Lower lobe of right lung (tissue), 2 donors: ENCODE results near the gene NACC2. TPM values are rescaled to one million over a fixed set of nuclear protein-coding genes. Genes with fewer than 3 reads are reported as not detected.

Experiments used
- ATAC-seq, 2 donors: fragments of 200-7000 bp; cut with Tn5 transposase; one replicate each; pipeline ENCODE4 v1.9.1; 2020 to 2022; ENCODE audit warnings: mild to moderate bottlenecking in 2 of 2, moderate library complexity in 2 of 2
- DNase-seq: peaks from one replicate; pipeline ENCODE4 v3.0.0-alpha.2; 2020
- H3K27ac ChIP-seq: fragments of 200-600 bp; one replicate; pipeline ENCODE4 v1.8.0; 2022
- H3K27me3 ChIP-seq: fragments of 200-600 bp; one replicate; pipeline ENCODE4 v1.8.0; 2022; ENCODE audit warnings: low read depth
- H3K36me3 ChIP-seq: fragments of 200-600 bp; one replicate; pipeline ENCODE4 v1.8.0; 2022; ENCODE audit warnings: mild to moderate bottlenecking
- H3K4me1 ChIP-seq: fragments of 200-600 bp; one replicate; pipeline ENCODE4 v1.8.0; 2022
- H3K4me3 ChIP-seq: fragments of 200-600 bp; one replicate; pipeline ENCODE4 v1.8.0; 2022; ENCODE audit warnings: mild to moderate bottlenecking
- H3K9me3 ChIP-seq: fragments of 200-600 bp; one replicate; pipeline ENCODE4 v1.8.0; 2022
- intact Hi-C: fragments of 100-400 bp; cut with DNase I; formaldehyde crosslinking; loops from one replicate; pipeline ENCODE4 v1.11.0; 2022
- total RNA-seq: library from RNA; stranded (reverse); fragmentation: NEBNext Ultra II Directional; extraction: Animal tissue kit (Norgen Biotek cat#: 25700); gene quantifications from one replicate; pipeline ENCODE4 v1.2.1, GENCODE V29; 2021
- TF ChIP-seq, protein P1 (sequence below): fragments of 200-600 bp; IDR thresholded peaks from one replicate; pipeline ENCODE4 v1.8.0; 2022; ENCODE audit warnings: antibody characterized with exemption, mild to moderate bottlenecking
- donor health status: DM: no; HTN: yes; CAD: no; lungs with severe emphysema.

Gene NACC2
- total RNA-seq, 1 donor from 2014 or later: 27.0 TPM

DNA sequence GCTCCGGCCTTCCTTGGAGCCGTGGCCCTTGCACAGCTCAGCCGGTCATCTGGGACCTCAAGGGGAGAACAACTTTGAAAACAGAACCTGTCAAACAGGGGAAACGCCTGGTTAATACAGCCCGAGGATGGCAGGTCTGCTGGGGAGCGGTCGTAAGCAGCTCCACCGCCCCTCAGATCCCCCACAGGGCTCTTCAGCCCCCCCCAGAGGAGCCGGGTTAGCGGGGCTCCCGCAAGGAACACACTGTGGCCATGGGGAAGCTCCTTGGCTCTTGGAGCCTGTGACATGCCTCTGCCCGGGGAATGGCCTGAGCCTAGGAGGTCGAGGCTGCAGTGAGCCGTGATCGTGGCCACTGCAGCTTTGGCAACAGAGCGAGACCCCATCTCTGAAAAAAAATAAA, 16.8 kb upstream of the NACC2 start:
- no peak for ATAC-seq
- no peak overlapping the region for H3K27ac ChIP-seq
- no peak overlapping the region for H3K4me3 ChIP-seq
- intact Hi-C loops: no loop called here
- no peak for DNase-seq
- H3K4me1 ChIP-seq: peaks cover 39% of the 10 kb centered on the region
- TF ChIP-seq, protein P1, sequence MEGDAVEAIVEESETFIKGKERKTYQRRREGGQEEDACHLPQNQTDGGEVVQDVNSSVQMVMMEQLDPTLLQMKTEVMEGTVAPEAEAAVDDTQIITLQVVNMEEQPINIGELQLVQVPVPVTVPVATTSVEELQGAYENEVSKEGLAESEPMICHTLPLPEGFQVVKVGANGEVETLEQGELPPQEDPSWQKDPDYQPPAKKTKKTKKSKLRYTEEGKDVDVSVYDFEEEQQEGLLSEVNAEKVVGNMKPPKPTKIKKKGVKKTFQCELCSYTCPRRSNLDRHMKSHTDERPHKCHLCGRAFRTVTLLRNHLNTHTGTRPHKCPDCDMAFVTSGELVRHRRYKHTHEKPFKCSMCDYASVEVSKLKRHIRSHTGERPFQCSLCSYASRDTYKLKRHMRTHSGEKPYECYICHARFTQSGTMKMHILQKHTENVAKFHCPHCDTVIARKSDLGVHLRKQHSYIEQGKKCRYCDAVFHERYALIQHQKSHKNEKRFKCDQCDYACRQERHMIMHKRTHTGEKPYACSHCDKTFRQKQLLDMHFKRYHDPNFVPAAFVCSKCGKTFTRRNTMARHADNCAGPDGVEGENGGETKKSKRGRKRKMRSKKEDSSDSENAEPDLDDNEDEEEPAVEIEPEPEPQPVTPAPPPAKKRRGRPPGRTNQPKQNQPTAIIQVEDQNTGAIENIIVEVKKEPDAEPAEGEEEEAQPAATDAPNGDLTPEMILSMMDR: no peak
- peaks cover 18% of the 10 kb centered on the region for H3K36me3 ChIP-seq
- no peaks in the 10 kb centered on the region for H3K9me3 ChIP-seq
- no peaks in the 10 kb centered on the region for H3K27me3 ChIP-seq

DNA sequence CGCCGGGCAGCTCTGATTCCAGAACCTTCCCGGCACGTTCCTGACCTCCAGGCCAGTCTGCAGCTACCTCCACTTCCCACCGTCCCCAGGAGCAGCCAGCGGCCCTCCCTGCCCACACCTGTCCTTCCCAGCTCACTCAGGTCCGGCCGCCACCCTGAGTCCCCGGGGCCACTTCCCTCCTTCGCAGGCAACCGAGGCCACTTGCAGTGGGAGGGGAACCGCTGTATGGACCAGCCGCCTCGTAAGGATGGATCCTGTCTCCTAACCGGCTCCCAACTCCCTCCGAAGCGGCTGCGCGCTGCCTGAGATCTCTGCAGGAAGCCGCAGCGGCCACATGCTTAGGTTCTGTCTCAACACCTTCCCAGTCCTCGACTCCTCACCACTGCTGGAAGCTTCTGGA, 16.1 kb upstream of the NACC2 start:
- intact Hi-C loops: no loop called here
- H3K27ac ChIP-seq: no peak overlapping the region
- TF ChIP-seq, protein P1: no peak
- peaks cover 45% of the 10 kb centered on the region for H3K4me1 ChIP-seq
- no peak for ATAC-seq
- H3K27me3 ChIP-seq: no peaks in the 10 kb centered on the region
- peaks cover 13% of the 10 kb centered on the region for H3K36me3 ChIP-seq
- no peak for DNase-seq
- no peaks in the 10 kb centered on the region for H3K9me3 ChIP-seq
- no peak overlapping the region for H3K4me3 ChIP-seq

DNA sequence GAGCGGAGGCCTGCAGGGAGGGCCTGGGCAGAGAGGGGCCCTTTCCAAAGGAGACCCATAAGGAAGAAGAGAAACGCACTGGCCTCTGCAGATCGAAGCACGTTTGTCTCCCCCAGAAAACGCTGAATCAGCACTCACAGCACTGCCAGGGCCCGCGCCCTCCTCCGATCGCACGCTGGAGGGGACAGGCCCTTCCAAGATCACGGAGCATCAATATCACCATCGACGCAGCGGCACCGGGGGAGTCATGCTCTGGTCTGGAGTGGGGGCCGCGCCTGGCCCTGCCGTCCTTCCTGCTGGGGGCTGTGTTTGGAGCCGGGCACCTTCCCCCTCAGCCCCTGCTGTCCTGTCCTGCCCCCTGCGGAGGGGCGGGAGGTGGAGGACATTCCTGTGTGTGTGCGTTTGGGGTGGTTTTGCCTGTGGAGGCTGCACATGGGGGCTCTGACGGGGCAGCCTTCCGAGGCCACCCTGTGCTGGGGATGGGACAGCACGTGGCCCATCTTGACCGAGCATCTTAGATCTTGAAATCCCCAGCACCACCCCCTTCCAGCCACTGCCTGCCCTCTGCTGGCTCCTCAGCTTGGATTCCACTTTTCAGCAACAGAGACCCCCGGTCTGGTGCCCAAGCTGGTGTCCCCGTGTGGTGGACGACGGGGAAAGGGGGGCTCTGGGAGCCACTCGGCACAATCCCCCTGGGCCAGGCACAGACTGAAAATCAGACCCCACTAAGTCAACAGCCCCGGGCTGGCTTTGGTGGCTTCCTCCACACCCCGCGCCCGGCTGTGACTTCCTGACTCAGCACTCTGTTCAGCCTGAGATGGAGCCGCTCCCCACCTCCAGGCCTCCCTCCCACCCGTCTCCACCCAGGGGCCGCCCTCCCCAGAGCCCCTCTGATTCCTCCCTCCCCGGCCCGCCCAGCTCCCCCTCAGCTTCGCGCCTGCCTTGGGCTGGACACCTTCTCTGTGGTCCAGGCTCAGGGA, 15.3 kb upstream of the NACC2 start:
- H3K4me1 ChIP-seq: peaks cover 53% of the 10 kb centered on the region
- intact Hi-C loops: no loop called here
- no peaks in the 10 kb centered on the region for H3K9me3 ChIP-seq
- no peaks in the 10 kb centered on the region for H3K27me3 ChIP-seq
- H3K27ac ChIP-seq: peak overlapping the region; percentile 83
- ATAC-seq: no peak
- TF ChIP-seq, protein P1: no peak
- peaks cover 5% of the 10 kb centered on the region for H3K36me3 ChIP-seq
- DNase-seq: no peak
- peak overlapping the region; percentile 55 for H3K4me3 ChIP-seq

DNA sequence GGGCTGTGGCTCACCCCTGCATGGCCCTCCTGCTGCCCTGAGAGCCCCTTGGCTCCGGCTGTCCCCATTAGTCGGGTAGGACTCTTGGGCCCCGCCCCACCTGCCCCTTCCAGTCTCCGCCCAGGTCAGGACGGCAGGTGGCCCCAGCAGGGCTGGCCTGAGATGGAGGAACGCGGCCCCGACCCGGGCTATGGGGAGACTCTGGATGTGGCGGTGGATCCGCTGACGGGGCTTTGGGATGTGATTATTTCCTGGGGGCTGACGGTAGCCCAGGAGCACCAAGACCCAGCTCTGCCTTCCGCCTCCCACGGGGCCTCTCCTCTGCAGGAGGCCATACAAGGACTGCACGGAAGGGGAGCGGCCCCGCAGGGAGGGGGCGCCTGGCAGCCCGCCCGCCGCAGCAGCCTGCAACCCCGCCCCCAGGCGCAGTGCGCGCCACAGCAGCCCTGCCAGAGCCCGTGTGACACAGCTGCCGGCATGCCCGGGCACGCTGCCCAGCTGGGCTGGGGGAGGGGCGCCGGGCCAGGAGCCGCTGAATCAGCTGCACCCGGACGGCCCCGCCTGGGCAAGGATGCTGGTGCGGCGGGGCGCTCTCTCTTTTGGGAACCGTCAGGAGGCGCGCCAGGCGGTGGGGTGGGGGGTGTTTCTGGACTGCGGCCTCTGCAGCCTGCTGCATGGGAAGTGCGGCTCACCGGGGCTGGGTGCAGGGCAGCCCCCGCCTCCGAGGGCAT, 14.4 kb upstream of the NACC2 start:
- peaks cover 58% of the 10 kb centered on the region for H3K4me1 ChIP-seq
- H3K36me3 ChIP-seq: no peaks in the 10 kb centered on the region
- peak overlapping the region; percentile 83 for H3K27ac ChIP-seq
- TF ChIP-seq, protein P1: no peak
- no peaks in the 10 kb centered on the region for H3K27me3 ChIP-seq
- H3K9me3 ChIP-seq: no peaks in the 10 kb centered on the region
- peak overlapping the region; percentile 55 for H3K4me3 ChIP-seq
- ATAC-seq (peak; percentile 93 to 95), DNase-seq (peak; percentile 93)
- intact Hi-C loops: no loop called here

DNA sequence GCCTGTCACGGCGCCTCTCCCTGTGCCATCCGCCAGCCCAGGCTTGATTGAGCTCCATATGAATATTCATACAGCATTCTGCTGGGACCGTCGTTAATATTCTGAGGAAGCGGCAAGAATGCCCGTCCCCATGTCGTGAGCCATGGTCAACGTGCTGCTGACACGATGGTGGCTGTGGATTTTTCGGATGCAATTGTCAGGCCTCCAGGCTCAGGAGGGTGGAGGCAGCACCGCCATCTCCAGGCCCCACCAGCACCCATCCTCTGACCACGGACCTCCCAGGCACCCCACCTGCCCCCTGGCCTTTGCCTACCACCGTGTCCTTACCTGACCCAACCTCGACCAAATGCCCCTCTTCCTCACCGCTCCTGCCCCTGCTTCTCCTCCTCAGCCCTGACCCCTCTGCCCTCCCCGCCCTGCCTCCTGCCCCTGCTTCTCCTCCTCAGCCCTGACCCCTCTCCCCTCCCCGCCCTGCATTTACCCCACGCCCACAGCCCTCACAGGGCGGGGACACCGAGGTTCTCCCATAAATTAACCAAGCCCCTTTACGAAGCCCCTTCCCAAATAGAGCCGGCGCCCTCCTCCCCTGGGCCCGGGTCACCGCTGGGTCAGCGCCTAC, 13.7 kb upstream of the NACC2 start:
- Histone ChIP-seq H3K4me3 (peak overlapping the region; percentile 55), H3K9me3 (no peaks in the 10 kb centered on the region), H3K27ac (peak overlapping the region; percentile 83), H3K27me3 (no peaks in the 10 kb centered on the region), H3K4me1 (peaks cover 58% of the 10 kb centered on the region), H3K36me3 (no peaks in the 10 kb centered on the region)
- DNase-seq (no peak), ATAC-seq (no peak)
- intact Hi-C loops: no loop called here
- TF ChIP-seq, protein P1: no peak
